VCaP (cell line): ENCODE measurements around the gene PCDHA1.

Experiments
- H3K27ac ChIP-seq: fragments of 450-650 bp; 2 replicates; pipeline ENCODE4 v1.5.1; 2017
- TF ChIP-seq, protein P1 (sequence below): fragments of 450-650 bp; conservative IDR thresholded peaks from 2 replicates; pipeline ENCODE4 v1.5.1; 2017; ENCODE audit warnings: mild to moderate bottlenecking, moderate library complexity

The PCDHA1 gene

GRCh38 chr5:140877262-140877581, 91.3 kb downstream of the PCDHA1 start:
- no peak overlapping the region for H3K27ac ChIP-seq
- TF ChIP-seq, protein P1, sequence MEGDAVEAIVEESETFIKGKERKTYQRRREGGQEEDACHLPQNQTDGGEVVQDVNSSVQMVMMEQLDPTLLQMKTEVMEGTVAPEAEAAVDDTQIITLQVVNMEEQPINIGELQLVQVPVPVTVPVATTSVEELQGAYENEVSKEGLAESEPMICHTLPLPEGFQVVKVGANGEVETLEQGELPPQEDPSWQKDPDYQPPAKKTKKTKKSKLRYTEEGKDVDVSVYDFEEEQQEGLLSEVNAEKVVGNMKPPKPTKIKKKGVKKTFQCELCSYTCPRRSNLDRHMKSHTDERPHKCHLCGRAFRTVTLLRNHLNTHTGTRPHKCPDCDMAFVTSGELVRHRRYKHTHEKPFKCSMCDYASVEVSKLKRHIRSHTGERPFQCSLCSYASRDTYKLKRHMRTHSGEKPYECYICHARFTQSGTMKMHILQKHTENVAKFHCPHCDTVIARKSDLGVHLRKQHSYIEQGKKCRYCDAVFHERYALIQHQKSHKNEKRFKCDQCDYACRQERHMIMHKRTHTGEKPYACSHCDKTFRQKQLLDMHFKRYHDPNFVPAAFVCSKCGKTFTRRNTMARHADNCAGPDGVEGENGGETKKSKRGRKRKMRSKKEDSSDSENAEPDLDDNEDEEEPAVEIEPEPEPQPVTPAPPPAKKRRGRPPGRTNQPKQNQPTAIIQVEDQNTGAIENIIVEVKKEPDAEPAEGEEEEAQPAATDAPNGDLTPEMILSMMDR: no peak

- TF ChIP-seq, protein P1: peak; percentile 15; the same call in 1 of the 2 replicates
- H3K27ac ChIP-seq: peak within 1 kb of the TSS; percentile 64
Measured at GRCh38 chr5:140881889-140882590, 96.1 kb downstream of the PCDHA1 start, which contains the start of gene PCDHA13. PCDHA13 (plus strand) TSS chr5:140882124; CDS start chr5:140882269, 145 bp downstream.

- H3K27ac ChIP-seq: peak overlapping the region; percentile 64
- TF ChIP-seq, protein P1: peak; percentile 68
Measured at GRCh38 chr5:140882591-140882899, 96.6 kb downstream of the PCDHA1 start.

DNA sequence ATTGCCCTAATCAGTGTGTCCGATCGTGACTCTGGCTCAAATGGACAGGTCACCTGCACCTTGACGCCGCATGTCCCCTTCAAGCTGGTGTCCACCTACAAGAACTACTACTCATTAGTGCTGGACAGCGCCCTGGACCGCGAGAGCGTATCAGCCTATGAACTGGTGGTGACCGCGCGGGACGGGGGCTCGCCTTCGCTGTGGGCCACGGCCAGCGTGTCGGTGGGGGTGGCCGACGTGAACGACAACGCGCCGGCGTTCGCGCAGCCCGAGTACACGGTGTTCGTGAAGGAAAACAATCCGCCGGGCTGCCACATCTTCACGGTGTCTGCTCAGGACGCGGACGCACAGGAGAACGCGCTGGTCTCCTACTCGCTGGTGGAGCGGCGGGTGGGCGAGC, 97.4 kb downstream of the PCDHA1 start:
- H3K27ac ChIP-seq: no peak overlapping the region
- TF ChIP-seq, protein P1: no peak

GRCh38 chr5:140883927-140884697, 98.2 kb downstream of the PCDHA1 start:
- TF ChIP-seq, protein P1: no peak
- no peak overlapping the region for H3K27ac ChIP-seq

- no peak overlapping the region for H3K27ac ChIP-seq
- TF ChIP-seq, protein P1: no peak
Measured at GRCh38 chr5:140916325-140916724, 130.4 kb downstream of the PCDHA1 start.

DNA sequence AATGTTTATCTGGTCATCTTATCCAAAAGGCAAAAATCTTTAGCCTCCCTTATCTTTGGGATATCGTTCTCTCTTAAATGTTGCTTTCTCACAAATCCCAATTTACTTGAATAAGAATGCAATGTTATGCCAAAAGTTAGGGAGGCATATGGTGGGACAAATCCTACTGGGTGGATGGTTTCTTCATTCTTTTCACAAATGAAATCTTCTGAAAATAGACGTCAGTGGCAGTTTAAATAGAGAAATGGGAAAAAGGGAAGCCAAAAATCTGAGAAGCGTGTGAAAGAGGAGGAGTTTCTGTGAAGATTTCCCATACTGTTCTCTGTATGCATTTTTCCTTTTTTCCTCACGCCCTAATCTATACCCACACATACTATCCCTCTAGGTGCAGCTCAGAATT, 137.7 kb downstream of the PCDHA1 start:
- H3K27ac ChIP-seq: no peak overlapping the region
- TF ChIP-seq, protein P1: no peak
